ENCODE measurements around the gene FUBP3. TPM values are rescaled to one million over a fixed set of nuclear protein-coding genes. Genes with fewer than 3 reads are reported as not detected.

FUBP3 gene
- total RNA-seq, 2 experiments from 2014 or later, result 36.4 to 38.5 TPM

DNA sequence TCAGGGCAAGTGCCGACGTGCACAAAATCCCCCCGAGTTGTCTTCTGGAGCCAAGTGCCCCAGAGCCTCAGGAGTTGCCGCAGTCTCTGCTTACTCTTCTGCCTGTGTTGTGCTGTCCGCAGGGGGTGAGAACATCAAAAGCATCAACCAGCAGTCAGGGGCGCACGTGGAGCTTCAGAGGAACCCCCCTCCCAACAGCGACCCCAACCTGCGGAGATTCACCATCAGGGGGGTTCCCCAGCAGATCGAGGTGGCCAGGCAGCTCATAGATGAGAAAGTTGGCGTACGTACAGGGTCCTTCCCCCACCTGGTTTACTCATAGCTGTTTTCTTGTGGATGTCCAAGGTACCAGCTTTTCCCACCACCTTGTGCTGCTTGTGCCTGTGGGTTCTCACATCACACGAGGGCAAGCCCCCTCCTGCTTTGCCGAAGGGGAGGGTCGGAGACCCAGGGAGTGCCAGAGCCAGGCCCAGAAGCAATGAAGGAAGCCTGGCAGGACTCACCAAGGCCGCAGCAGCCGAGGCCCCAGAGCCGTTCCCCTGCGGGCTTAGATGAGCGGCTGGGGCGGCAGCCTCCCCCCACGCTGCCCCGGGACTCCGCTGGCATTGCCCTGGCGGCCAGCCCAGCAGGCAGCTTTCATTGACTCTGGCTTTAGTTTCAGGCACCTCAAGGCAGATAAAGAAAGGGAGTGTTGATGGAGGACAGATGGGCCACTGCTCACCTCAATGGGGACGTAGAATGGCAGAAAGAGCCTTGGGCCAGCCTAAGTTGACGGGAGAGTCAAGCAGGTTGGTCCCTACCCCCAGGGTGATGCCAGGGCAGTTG, 51.3 kb downstream of the FUBP3 start:
- H3K9me3 Mint-ChIP-seq (ENCODE audit: low read depth), result no peaks in the 10 kb centered on the region
- ChIA-PET POLR2A (no interaction called here), CTCF (no interaction called here)
- no peak overlapping the region for H3K27ac Mint-ChIP-seq
- no peak for DNase-seq
- intact Hi-C loops (cut with DNase I, micrococcal nuclease), result no loop called here
- no peaks in the 10 kb centered on the region for H3K27me3 Mint-ChIP-seq
- peaks cover 30% of the 10 kb centered on the region for H3K36me3 Mint-ChIP-seq (ENCODE audit: low read depth)
- H3K4me3 Mint-ChIP-seq, result no peak overlapping the region
- no peaks in the 10 kb centered on the region for H3K4me1 Mint-ChIP-seq
- no peak for ATAC-seq

DNA sequence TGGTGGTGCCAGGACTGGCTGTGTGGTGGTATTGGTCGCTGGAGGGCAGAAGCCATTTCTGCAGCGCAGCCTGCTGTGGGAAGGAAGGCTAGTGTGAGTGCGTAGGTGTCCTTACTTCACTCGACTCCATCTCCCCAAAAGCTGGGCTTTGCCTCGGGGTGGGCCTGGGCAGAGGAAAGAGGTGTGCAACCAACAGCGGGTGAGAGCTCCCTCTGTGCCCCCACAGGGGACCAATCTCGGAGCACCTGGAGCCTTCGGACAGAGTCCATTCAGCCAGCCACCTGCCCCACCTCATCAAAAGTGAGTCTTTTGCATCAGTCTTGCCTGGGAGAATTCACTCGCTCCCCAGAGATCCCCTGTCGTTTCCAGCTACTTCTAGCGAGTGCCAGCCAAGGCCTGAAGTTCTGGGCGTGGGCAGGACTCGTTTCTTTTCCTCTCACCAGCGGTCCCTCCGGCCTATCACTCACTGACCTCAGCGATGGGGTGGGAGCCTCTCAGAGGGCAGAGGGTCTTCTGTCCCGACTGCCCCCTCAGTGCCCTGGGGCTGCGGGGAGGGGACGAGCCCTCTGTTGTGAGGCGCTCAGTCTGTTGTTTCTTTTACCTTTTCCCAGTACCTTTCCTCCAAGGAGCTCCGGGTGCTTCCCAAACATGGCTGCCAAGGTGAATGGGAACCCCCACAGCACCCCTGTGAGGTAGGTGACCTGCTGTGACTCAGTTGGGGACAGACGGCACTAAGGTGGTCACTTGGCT, 52.1 kb downstream of the FUBP3 start:
- ATAC-seq (no peak), DNase-seq (no peak)
- H3K4me3 Mint-ChIP-seq, result no peak overlapping the region
- POLR2A ChIA-PET, result no interaction called here
- H3K36me3 Mint-ChIP-seq (ENCODE audit: low read depth), result peaks cover 30% of the 10 kb centered on the region
- no peaks in the 10 kb centered on the region for H3K27me3 Mint-ChIP-seq
- no peak overlapping the region for H3K27ac Mint-ChIP-seq
- CTCF ChIA-PET, result no interaction called here
- no peaks in the 10 kb centered on the region for H3K9me3 Mint-ChIP-seq (ENCODE audit: low read depth)
- intact Hi-C loops (cut with DNase I, micrococcal nuclease), result no loop called here
- no peaks in the 10 kb centered on the region for H3K4me1 Mint-ChIP-seq

DNA sequence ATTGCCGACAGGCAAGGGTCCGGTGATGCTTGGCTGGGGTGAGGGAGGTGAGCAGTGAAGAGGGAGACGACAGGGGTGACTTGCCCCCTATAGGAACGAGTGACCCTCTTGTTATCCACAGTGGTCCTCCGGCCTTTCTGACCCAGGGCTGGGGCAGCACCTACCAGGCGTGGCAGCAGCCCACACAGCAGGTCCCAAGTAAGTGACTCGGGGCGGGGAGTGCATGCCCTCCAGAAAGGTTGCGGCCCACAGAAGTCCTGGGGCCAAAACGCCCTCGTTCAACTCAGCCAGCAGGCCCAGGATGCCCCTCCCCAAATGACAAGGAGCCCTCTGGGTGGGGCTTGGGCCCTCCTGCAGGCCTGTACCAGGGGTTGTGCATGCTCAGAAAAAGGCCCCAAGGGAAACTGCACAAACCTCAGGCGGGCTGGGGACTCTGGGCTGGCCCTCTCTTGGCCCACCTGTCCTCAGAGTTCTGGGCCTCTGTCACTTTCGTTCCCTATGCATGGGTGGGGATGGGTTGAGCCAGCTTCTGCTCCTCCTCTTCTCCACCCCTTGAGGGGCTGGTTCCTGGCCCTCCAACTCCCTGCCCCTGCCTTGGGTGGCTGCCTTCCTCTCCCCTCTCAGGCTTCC, 52.8 kb downstream of the FUBP3 start:
- peaks cover 33% of the 10 kb centered on the region for H3K36me3 Mint-ChIP-seq (ENCODE audit: low read depth)
- ATAC-seq (no peak), DNase-seq (no peak)
- H3K4me3 Mint-ChIP-seq, result no peak overlapping the region
- CTCF ChIA-PET, result interaction anchor here (0.7 kb wide), 1 partner anchor 8 kb away, joined by 3 read pairs; no protein-coding TSS in a partner anchor
- H3K27me3 Mint-ChIP-seq, result no peaks in the 10 kb centered on the region
- intact Hi-C loops (cut with DNase I, micrococcal nuclease), result no loop called here
- POLR2A ChIA-PET, result no interaction called here
- H3K9me3 Mint-ChIP-seq (ENCODE audit: low read depth), result no peaks in the 10 kb centered on the region
- no peak overlapping the region for H3K27ac Mint-ChIP-seq
- H3K4me1 Mint-ChIP-seq, result no peaks in the 10 kb centered on the region

DNA sequence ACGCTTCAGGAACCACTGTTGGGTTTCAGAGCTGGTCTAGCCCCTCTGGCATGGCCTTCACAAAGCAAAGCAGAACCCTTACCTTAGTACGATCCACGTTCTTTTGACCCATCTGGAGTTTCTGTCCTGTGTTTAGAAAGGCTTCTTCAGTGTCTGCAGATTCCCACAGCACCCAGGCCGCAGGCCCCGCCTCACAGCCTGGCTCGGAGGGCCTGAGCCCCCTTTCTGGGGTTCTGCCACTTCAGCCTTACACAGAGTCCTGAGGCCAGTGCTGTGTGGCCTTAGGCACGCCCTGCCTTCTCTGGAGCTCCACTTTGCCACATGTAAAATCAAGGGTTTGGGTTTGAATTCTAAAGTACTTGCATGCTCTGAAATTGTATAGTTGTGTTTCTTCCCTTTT, 53.5 kb downstream of the FUBP3 start:
- DNase-seq, result no peak
- Mint-ChIP-seq H3K27ac (no peak overlapping the region), H3K36me3 (ENCODE audit: low read depth) (peaks cover 32% of the 10 kb centered on the region), H3K27me3 (no peaks in the 10 kb centered on the region), H3K9me3 (ENCODE audit: low read depth) (no peaks in the 10 kb centered on the region), H3K4me1 (no peaks in the 10 kb centered on the region), H3K4me3 (no peak overlapping the region)
- ChIA-PET CTCF (interaction anchor here (0.7 kb wide), 1 partner anchor 9 kb away, joined by 3 read pairs; no protein-coding TSS in a partner anchor), POLR2A (no interaction called here)
- intact Hi-C loops (cut with DNase I, micrococcal nuclease), result no loop called here
- no peak for ATAC-seq

DNA sequence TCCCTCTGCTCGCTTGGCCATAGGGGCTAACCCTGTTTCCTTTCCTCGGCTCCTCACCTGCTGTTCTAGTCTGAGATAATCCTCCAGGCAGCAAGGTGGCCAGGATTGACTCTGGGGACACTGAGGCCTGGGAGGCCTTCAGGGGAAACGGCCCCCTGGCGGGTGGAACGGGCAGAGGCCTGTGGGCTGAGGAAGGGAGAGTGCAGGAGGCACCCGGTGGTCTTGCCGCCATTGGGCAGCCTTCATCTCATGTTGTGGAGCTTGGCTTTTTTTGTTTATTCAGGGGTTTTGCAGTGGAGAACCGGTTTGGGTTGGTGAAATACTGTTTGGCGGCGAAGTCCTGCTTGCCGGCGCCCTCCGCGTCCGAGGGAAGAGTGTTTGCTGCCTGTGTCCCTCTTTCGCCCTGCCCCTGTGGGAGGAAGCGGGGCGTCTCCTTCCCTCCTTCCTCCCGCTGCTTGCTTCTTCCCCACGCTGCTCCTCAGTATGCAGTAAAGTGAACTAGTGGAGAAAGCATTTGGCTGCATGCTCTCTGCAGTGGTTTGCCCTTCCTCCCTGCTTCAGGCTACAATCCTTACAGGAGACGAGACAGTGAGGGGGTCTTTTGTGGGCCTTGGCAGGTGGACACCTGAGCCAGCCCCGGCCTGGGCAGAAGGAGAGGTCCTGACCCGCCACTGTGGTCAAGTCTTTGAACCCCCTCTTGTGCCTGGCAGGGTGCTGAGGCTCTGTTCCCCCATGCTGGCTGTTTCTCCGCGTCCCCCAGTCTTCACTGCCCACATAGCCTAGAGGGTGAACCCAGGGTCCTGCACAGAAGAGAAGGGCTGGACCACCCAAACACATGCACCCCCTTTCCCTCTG, 54.2 kb downstream of the FUBP3 start:
- ATAC-seq (no peak), DNase-seq (no peak)
- no peaks in the 10 kb centered on the region for H3K27me3 Mint-ChIP-seq
- H3K36me3 Mint-ChIP-seq (ENCODE audit: low read depth), result peaks cover 38% of the 10 kb centered on the region
- intact Hi-C loops (cut with DNase I, micrococcal nuclease), result no loop called here
- H3K4me1 Mint-ChIP-seq, result no peaks in the 10 kb centered on the region
- POLR2A ChIA-PET, result no interaction called here
- CTCF ChIA-PET, result no interaction called here
- H3K4me3 Mint-ChIP-seq, result no peak overlapping the region
- no peaks in the 10 kb centered on the region for H3K9me3 Mint-ChIP-seq (ENCODE audit: low read depth)
- no peak overlapping the region for H3K27ac Mint-ChIP-seq

DNA sequence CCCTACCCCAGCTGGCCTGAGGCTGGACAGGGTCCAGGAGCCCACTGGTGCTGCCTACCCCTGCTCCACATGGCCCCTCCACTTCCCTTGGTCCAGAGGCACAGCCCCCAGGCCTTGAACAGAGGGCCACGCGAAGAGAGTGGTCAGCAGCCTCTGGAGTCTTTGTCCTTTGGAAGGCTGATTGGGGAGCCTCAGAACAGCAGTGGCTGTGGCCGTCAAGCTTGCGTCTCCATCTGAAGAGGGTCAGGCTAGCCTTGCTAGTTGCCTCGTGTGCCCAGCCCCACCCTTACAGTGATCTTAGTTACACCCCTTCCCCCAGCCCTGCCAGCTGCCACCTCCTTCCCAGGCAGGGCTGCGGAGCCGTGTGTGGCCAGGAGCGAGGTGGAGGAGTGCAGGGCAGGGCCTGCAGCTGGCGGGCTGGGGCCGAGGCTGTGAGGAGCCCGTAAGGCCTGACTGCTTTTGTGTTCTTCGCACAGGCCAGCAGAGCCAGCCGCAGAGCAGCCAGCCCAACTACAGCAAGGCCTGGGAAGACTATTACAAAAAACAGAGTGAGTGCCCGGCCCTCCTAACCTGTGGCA, 54.9 kb downstream of the FUBP3 start:
- POLR2A ChIA-PET, result no interaction called here
- ATAC-seq, result no peak

DNA sequence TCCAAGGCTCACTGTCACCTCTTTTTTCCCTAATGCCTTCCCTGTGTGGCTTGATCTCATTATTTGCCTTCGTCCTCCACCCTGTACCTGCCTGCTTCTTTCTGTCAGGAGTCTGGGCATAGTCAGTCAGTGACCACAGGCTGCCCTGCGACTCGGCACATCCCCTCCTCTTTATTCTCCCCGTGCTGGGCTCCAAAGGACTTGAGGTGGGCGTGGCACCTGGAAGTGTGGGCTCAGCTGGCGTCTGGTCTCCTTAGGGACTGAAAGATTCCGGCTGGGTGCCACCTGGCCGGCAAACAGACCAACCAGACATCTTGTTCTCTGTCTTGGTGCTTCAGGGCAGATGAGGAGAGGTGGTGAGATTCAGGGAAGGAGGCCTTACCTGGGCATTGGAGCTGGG, 55.4 kb downstream of the FUBP3 start:
- ATAC-seq (no peak), DNase-seq (no peak)
- Mint-ChIP-seq H3K4me1 (no peaks in the 10 kb centered on the region), H3K36me3 (ENCODE audit: low read depth) (peaks cover 38% of the 10 kb centered on the region), H3K27ac (no peak overlapping the region), H3K27me3 (no peaks in the 10 kb centered on the region), H3K4me3 (no peak overlapping the region), H3K9me3 (ENCODE audit: low read depth) (no peaks in the 10 kb centered on the region)
- intact Hi-C loops (cut with DNase I, micrococcal nuclease), result no loop called here
- POLR2A ChIA-PET, result no interaction called here
- CTCF ChIA-PET, result no interaction called here

More for the DNA sequence above, 54.9 kb downstream of the FUBP3 start:
- Mint-ChIP-seq H3K27me3 (no peaks in the 10 kb centered on the region), H3K9me3 (ENCODE audit: low read depth) (no peaks in the 10 kb centered on the region), H3K27ac (no peak overlapping the region), H3K36me3 (ENCODE audit: low read depth) (peaks cover 38% of the 10 kb centered on the region), H3K4me1 (no peaks in the 10 kb centered on the region), H3K4me3 (no peak overlapping the region)
- intact Hi-C loops (cut with DNase I, micrococcal nuclease), result no loop called here
- CTCF ChIA-PET, result no interaction called here
- no peak for DNase-seq

DNA sequence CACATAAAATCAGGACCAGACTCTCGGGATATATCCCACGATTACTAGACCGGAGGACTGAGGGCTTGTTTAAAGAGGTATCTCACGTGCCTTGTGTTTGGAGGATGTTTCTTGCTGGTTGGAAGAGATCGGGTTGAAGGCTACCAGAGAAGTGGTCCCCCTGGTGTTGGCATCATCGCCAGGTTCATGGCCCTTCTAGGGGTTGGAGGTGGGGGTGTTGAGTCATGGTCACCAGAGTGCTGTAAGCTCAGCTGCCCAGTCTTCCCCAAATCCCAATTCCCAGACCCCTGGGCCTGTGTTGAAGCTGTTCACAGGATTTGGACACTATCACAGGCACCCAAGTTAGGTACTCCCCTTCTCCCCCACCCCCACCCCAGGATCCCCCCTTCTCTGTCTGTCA, 55.9 kb downstream of the FUBP3 start:
- CTCF ChIA-PET, result no interaction called here
- no peak for ATAC-seq

DNA sequence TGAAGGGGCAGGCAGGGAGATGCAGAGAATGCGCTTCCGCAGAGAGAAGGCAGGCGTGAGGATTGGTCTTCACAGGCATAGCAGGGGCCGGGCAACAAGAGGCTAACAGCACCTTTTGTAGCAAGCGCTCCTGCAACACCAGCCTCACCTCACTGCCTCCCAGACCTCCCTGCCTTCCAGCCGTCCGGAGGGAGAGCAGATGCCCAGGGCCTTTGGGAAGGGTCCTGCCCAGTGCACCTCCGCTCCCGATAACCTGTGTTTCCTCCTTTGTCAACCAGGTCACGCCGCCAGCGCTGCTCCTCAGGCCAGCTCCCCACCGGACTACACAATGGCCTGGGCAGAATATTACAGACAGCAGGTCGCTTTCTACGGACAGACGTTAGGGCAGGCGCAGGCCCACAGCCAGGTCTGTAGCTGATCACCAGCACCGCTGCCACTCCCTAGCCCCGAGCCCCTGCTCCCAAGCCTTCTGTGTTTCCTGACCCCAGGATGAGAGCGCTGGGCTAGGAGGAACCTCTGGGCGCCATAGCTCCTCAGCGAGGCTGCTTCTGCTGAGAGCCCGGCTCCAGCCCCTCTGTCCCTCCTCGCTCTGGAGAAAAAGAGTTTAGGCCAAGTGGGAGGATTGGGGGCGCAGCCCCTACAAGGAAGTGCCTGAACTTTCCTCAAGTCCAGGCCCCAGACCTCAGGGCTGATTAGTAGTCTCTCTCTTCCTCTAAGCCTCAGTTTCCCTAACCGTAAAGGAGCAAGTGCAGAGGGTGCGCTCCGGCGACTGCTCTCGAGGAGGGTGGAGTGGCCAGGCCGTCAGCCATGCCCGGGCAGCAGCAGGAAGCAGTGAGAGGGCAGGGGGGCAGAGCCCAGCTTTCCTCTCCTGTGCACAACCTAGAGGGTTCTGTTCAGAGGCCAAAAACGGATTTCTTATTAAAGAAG, 56.6 kb downstream of the FUBP3 start:
- Mint-ChIP-seq H3K27me3 (no peaks in the 10 kb centered on the region), H3K36me3 (ENCODE audit: low read depth) (peaks cover 38% of the 10 kb centered on the region), H3K27ac (no peak overlapping the region), H3K4me3 (no peak overlapping the region), H3K4me1 (no peaks in the 10 kb centered on the region), H3K9me3 (ENCODE audit: low read depth) (no peaks in the 10 kb centered on the region)
- POLR2A ChIA-PET, result no interaction called here
- intact Hi-C loops (cut with DNase I, micrococcal nuclease), result no loop called here
- CTCF ChIA-PET, result interaction anchor here (1.9 kb wide), 1 partner anchor 46 kb away, joined by 4 read pairs; no protein-coding TSS in a partner anchor
- DNase-seq (no peak), ATAC-seq (no peak)

More for the DNA sequence above, 55.9 kb downstream of the FUBP3 start:
- DNase-seq, result no peak
- no peaks in the 10 kb centered on the region for H3K4me1 Mint-ChIP-seq
- no peak overlapping the region for H3K4me3 Mint-ChIP-seq
- H3K27me3 Mint-ChIP-seq, result no peaks in the 10 kb centered on the region
- H3K9me3 Mint-ChIP-seq (ENCODE audit: low read depth), result no peaks in the 10 kb centered on the region
- no peak overlapping the region for H3K27ac Mint-ChIP-seq
- intact Hi-C loops (cut with DNase I, micrococcal nuclease), result no loop called here
- POLR2A ChIA-PET, result no interaction called here
- peaks cover 38% of the 10 kb centered on the region for H3K36me3 Mint-ChIP-seq (ENCODE audit: low read depth)

DNA sequence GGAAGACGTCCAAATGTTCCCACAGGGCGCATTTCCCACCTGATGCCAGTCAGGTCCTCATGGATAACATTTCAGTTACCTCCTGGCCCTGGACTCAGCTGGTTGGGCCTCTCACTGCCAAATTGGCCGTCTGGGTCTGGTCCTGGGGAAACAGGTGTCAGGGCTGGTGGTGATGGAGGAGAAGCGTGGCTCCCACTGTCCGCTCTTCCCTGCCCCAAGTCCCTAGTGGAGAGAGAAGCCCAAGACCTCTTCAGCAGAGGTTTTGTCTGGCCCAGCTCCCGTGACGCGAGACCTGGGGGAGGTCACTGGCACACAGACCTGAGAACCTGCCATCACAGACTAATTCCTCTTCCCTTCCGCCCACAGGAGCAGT, 57.3 kb downstream of the FUBP3 start:
- Mint-ChIP-seq H3K4me1 (no peaks in the 10 kb centered on the region), H3K4me3 (no peak overlapping the region), H3K9me3 (ENCODE audit: low read depth) (no peaks in the 10 kb centered on the region), H3K27me3 (no peaks in the 10 kb centered on the region), H3K27ac (no peak overlapping the region), H3K36me3 (ENCODE audit: low read depth) (peaks cover 37% of the 10 kb centered on the region)
- ChIA-PET CTCF (interaction anchor here (0.6 to 1.9 kb wide), 2 partner anchors 14 to 46 kb away, joined by 3 to 4 read pairs; no protein-coding TSS in a partner anchor), POLR2A (no interaction called here)
- intact Hi-C loops (cut with DNase I, micrococcal nuclease), result no loop called here
- ATAC-seq (no peak), DNase-seq (no peak)
